PC-3 (cell line): ENCODE results near the gene STAT4. TPM values are rescaled to one million over a fixed set of nuclear protein-coding genes. Genes with fewer than 3 reads are reported as not detected.

Experiments
- ATAC-seq: fragments of 200-7000 bp; cut with Tn5 transposase; 2 replicates; pipeline ENCODE4 v1.9.1; 2020; ENCODE audit warnings: mild to moderate bottlenecking, moderate library complexity
- BruUV-seq: library from RNA; stranded (reverse); fragments of 400-500 nt; replicated peaks from 2 replicates; lab custom pipeline; 2021; lab: Mats Ljungman, UMichigan
- CTCF ChIA-PET: fragments of 300-600 bp; sonication (Branson Sonifier 250); formaldehyde crosslinking; loops from one replicate; lab custom pipeline; 2022; ENCODE audit warnings: antibody characterized with exemption; lab: Charles Lee
- POLR2A ChIA-PET: fragments of 300-600 bp; sonication (Branson Sonifier 250); formaldehyde crosslinking; loops from one replicate; lab custom pipeline; 2022; ENCODE audit warnings: antibody characterized with exemption; ENCODE audit not compliant: unreplicated experiment; lab: Charles Lee
- DNase-seq: peaks from one replicate; pipeline ENCODE4 v3.0.0-alpha.2; 2015
- H2AFZ ChIP-seq: fragments of 300-600 bp; sonication (generic); 2 replicates; pipeline ENCODE4 v1.6.0; 2016; ENCODE audit warnings: antibody characterized with exemption, low read length
- H3F3A ChIP-seq: fragments of 300-600 bp; sonication (generic); one replicate; pipeline ENCODE4 v1.6.0; 2017; ENCODE audit warnings: antibody characterized with exemption, low read length, control low read depth, mild to moderate bottlenecking; ENCODE audit not compliant: unreplicated experiment
- H3K27ac ChIP-seq: fragments of 300-600 bp; sonication (generic); 2 replicates; pipeline ENCODE4 v1.5.1; 2016; ENCODE audit warnings: mild to moderate bottlenecking, low read length
- H3K27me3 ChIP-seq: fragments of 300-600 bp; sonication (generic); 2 replicates; pipeline ENCODE4 v1.6.1; 2016; ENCODE audit warnings: low read length, mixed read lengths
- H3K36me3 ChIP-seq: fragments of 300-600 bp; sonication (generic); 2 replicates; pipeline ENCODE4 v1.6.1; 2016; ENCODE audit warnings: low read depth, mixed run types, low read length, mixed read lengths
- H3K4me1 ChIP-seq: fragments of 300-600 bp; sonication (generic); 2 replicates; pipeline ENCODE4 v1.5.1; 2016; ENCODE audit warnings: low read length; ENCODE audit not compliant: insufficient read depth
- H3K4me2 ChIP-seq: fragments of 300-600 bp; sonication (generic); 2 replicates; pipeline ENCODE4 v1.6.0; 2016; ENCODE audit warnings: low read length
- H3K4me3 ChIP-seq: fragments of 300-600 bp; sonication (generic); 2 replicates; pipeline ENCODE4 v1.5.1; 2016; ENCODE audit warnings: mild to moderate bottlenecking, low read length, mixed read lengths
- H3K79me2 ChIP-seq: fragments of 300-600 bp; sonication (generic); 2 replicates; pipeline ENCODE4 v1.6.1; 2017; ENCODE audit warnings: low read length, mixed read lengths
- H3K9ac ChIP-seq: fragments of 300-600 bp; sonication (generic); 2 replicates; pipeline ENCODE4 v1.6.0; 2016; ENCODE audit warnings: mild to moderate bottlenecking, low read length
- H3K9me2 ChIP-seq: fragments of 300-600 bp; sonication (generic); replicated peaks from 2 replicates; pipeline ENCODE4 v1.6.1; 2016; ENCODE audit warnings: mixed run types, low read length, mixed read lengths
- H3K9me3 ChIP-seq: fragments of 300-600 bp; sonication (generic); 2 replicates; pipeline ENCODE4 v1.6.1; 2016; ENCODE audit warnings: low read length, mixed read lengths
- H4K20me1 ChIP-seq: fragments of 300-600 bp; sonication (generic); 2 replicates; pipeline ENCODE4 v1.6.1; 2016; ENCODE audit warnings: low read length, mixed read lengths
- CTCF ChIP-seq: fragments of 300-600 bp; sonication (generic); conservative IDR thresholded peaks from 2 replicates; pipeline ENCODE4 v1.5.1; 2017; ENCODE audit warnings: antibody characterized with exemption, low read depth, mild to moderate bottlenecking, low read length
- EZH2 ChIP-seq: fragments of 300-600 bp; sonication (generic); IDR thresholded peaks from one replicate; pipeline ENCODE4 v1.6.1; 2017; ENCODE audit warnings: antibody characterized with exemption, mild to moderate bottlenecking, low read length; ENCODE audit not compliant: unreplicated experiment
- EZH2phosphoT487 ChIP-seq: fragments of 300-600 bp; sonication (generic); IDR thresholded peaks from 2 replicates; pipeline ENCODE4 v1.6.1; 2018; ENCODE audit warnings: mild to moderate bottlenecking, antibody characterized with exemption, low read length, borderline replicate concordance
- intact Hi-C: fragments of 100-400 bp; cut with micrococcal nuclease; formaldehyde crosslinking; loops from 2 replicates; pipeline ENCODE4 v1.9.0; 2023
- total RNA-seq: library from RNA; depleted of rRNA; stranded (reverse); fragments of >200 nt; gene quantifications from 2 replicates; pipeline ENCODE4 v1.2.3, GENCODE V29; 2014

STAT4 gene
- total RNA-seq, 1 experiment from 2014 or later, result 1.6 TPM

GRCh38 chr2:191117341-191117740 is 33.5 kb downstream of the STAT4 start:
- Histone ChIP-seq H3K9ac (no peak overlapping the region), H3F3A (no peaks in the 10 kb centered on the region), H3K36me3 (no peaks in the 10 kb centered on the region), H3K4me2 (no peak overlapping the region), H3K9me3 (no peaks in the 10 kb centered on the region), H3K4me3 (no peak overlapping the region), H3K79me2 (no peaks in the 10 kb centered on the region), H3K27ac (no peak overlapping the region), H3K9me2 (no peaks in the 10 kb centered on the region), H3K4me1 (no peaks in the 10 kb centered on the region), H3K27me3 (no peaks in the 10 kb centered on the region), H2AFZ (no peak overlapping the region), H4K20me1 (no peaks in the 10 kb centered on the region)
- no peak for ATAC-seq
- no peak for DNase-seq
- ChIA-PET POLR2A (no interaction called here), CTCF (no interaction called here)
- intact Hi-C loops, result no loop called here
- BruUV-seq, result no TSS peak
- TF ChIP-seq EZH2 (no peak), CTCF (no peak), EZH2phosphoT487 (no peak)

GRCh38 chr2:191115804-191116203 is 35.0 kb downstream of the STAT4 start:
- no peaks in the 10 kb centered on the region for H3K79me2 ChIP-seq
- DNase-seq (peak; percentile 15), ATAC-seq (peak; percentile 68)
- ChIA-PET POLR2A (no interaction called here), CTCF (no interaction called here)
- H3K9ac ChIP-seq, result no peak overlapping the region
- no TSS peak for BruUV-seq
- no peak overlapping the region for H3K4me3 ChIP-seq
- H3K27ac ChIP-seq, result no peak overlapping the region
- H3K9me3 ChIP-seq, result no peaks in the 10 kb centered on the region
- no peaks in the 10 kb centered on the region for H3K4me1 ChIP-seq
- no peak for TF ChIP-seq EZH2
- TF ChIP-seq CTCF, result no peak
- no peak for TF ChIP-seq EZH2phosphoT487
- no peaks in the 10 kb centered on the region for H3F3A ChIP-seq
- no peaks in the 10 kb centered on the region for H3K9me2 ChIP-seq
- H3K4me2 ChIP-seq, result no peak overlapping the region
- H2AFZ ChIP-seq, result no peak overlapping the region
- no peaks in the 10 kb centered on the region for H3K36me3 ChIP-seq
- intact Hi-C loops, result no loop called here
- H4K20me1 ChIP-seq, result no peaks in the 10 kb centered on the region
- H3K27me3 ChIP-seq, result no peaks in the 10 kb centered on the region

- Histone ChIP-seq H3K9me3 (no peaks in the 10 kb centered on the region), H3K4me2 (no peak overlapping the region), H4K20me1 (no peaks in the 10 kb centered on the region), H3K4me1 (no peaks in the 10 kb centered on the region), H3K9me2 (no peaks in the 10 kb centered on the region), H3K9ac (no peak overlapping the region), H3K4me3 (no peak overlapping the region), H3K27me3 (no peaks in the 10 kb centered on the region), H2AFZ (no peak overlapping the region), H3K79me2 (no peaks in the 10 kb centered on the region), H3K27ac (no peak overlapping the region), H3F3A (no peaks in the 10 kb centered on the region), H3K36me3 (no peaks in the 10 kb centered on the region)
- POLR2A ChIA-PET, result no interaction called here
- ATAC-seq, result no peak
- BruUV-seq, result no TSS peak
- DNase-seq, result no peak
- intact Hi-C loops, result no loop called here
- TF ChIP-seq EZH2 (no peak), CTCF (no peak), EZH2phosphoT487 (no peak)
- CTCF ChIA-PET, result no interaction called here
Measured at GRCh38 chr2:191115391-191115790, 35.4 kb downstream of the STAT4 start.
